Activated naive CD4-positive, alpha-beta T cell treated with anti-CD3 and anti-CD28 coated beads for 36 hours (primary cell): Measurements from ENCODE around the gene PNP. TPM values are rescaled to one million over a fixed set of nuclear protein-coding genes. Genes with fewer than 3 reads are reported as not detected.

Experiments used
- CTCF ChIA-PET: fragments of 350-600 bp; sonication (Branson Sonifier 250); formaldehyde crosslinking; loops from one replicate; lab custom pipeline; 2021; ENCODE audit warnings: antibody characterized with exemption; lab: Charles Lee
- DNase-seq: peaks from one replicate; pipeline ENCODE4 v3.0.0-alpha.2; 2020
- H3K27ac Mint-ChIP-seq: one replicate; pipeline ENCODE4 v1.8.0; 2021; ENCODE audit warnings: mild to moderate bottlenecking, mixed read lengths
- H3K27me3 Mint-ChIP-seq: one replicate; pipeline ENCODE4 v1.8.0; 2021; ENCODE audit warnings: low read depth, mixed read lengths
- H3K36me3 Mint-ChIP-seq: one replicate; pipeline ENCODE4 v1.8.0; 2021; ENCODE audit warnings: low read depth, mixed read lengths
- H3K4me1 Mint-ChIP-seq: one replicate; pipeline ENCODE4 v1.8.0; 2021; ENCODE audit warnings: low read depth, mixed read lengths
- H3K4me3 Mint-ChIP-seq: one replicate; pipeline ENCODE4 v1.8.0; 2021; ENCODE audit warnings: mild to moderate bottlenecking, moderate library complexity, mixed read lengths
- H3K9me3 Mint-ChIP-seq: one replicate; pipeline ENCODE4 v1.8.0; 2021; ENCODE audit warnings: mixed read lengths
- intact Hi-C: fragments of 100-400 bp; cut with micrococcal nuclease; formaldehyde crosslinking; loops from one replicate; pipeline ENCODE4 v1.15.1; 2023
- total RNA-seq, 2 experiments: library from RNA; stranded (reverse); gene quantifications; one replicate each; pipeline ENCODE4 v1.2.3, GENCODE V29; 2021

PNP gene
- total RNA-seq, 2 experiments from 2014 or later = 187 to 191 TPM

GRCh38 chr14:20516921-20517320 lies 47.7 kb downstream of the PNP start:
- DNase-seq = no peak
- no peaks in the 10 kb centered on the region for H3K9me3 Mint-ChIP-seq
- no peaks in the 10 kb centered on the region for H3K4me1 Mint-ChIP-seq
- intact Hi-C loops = loop anchor here (5.0 kb wide), 1 partner anchor 40 kb away; no protein-coding TSS in a partner anchor
- no peak overlapping the region for H3K27ac Mint-ChIP-seq
- no peaks in the 10 kb centered on the region for H3K27me3 Mint-ChIP-seq
- no peak overlapping the region for H3K4me3 Mint-ChIP-seq
- H3K36me3 Mint-ChIP-seq = no peaks in the 10 kb centered on the region
- CTCF ChIA-PET = no interaction called here

- Mint-ChIP-seq H3K36me3 (no peaks in the 10 kb centered on the region), H3K27ac (no peak overlapping the region), H3K27me3 (no peaks in the 10 kb centered on the region), H3K4me3 (no peak overlapping the region), H3K4me1 (no peaks in the 10 kb centered on the region), H3K9me3 (no peaks in the 10 kb centered on the region)
- CTCF ChIA-PET = no interaction called here
- intact Hi-C loops = no loop called here
- no peak for DNase-seq
Observed at GRCh38 chr14:20522332-20522731, 53.1 kb downstream of the PNP start.

DNA sequence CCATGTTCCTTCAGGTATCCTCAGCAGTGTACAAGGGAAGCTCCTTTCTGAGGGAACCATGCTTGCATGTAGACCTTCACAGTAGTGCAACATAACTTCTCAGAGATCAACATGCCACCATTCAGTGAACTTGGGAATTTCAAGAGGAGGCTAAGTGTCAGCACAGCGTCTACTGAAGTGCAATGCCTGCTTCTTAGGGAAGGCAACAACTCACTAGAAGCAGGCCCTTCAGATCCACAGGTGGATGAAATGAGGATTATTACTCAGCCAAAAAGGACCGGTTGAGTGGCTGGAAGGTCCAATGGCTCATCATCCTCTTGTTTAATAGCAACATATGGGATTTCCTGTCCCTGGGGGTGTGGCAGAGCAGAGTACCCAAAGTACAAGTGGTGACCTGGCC lies 54.8 kb downstream of the PNP start:
- H3K9me3 Mint-ChIP-seq = no peaks in the 10 kb centered on the region
- no peak overlapping the region for H3K4me3 Mint-ChIP-seq
- H3K27ac Mint-ChIP-seq = no peak overlapping the region
- intact Hi-C loops = no loop called here
- no peaks in the 10 kb centered on the region for H3K27me3 Mint-ChIP-seq
- no peaks in the 10 kb centered on the region for H3K36me3 Mint-ChIP-seq
- CTCF ChIA-PET = no interaction called here
- no peaks in the 10 kb centered on the region for H3K4me1 Mint-ChIP-seq
- no peak for DNase-seq

Other genes starting within 250 kb of the PNP start
- not detected for gene OR11H6, start 245.7 kb upstream of the PNP start, total RNA-seq
- not detected for gene OR11H7, start 240.4 kb upstream of the PNP start, total RNA-seq
- gene OR11H4, start 230.1 kb upstream of the PNP start, total RNA-seq = not detected
- 10 to 100 TPM; 15.2 to 18.5 TPM for gene TTC5, start 163.5 kb upstream of the PNP start, total RNA-seq
- gene CCNB1IP1, start 136.1 kb upstream of the PNP start, total RNA-seq = 10 to 100 TPM; 93.4 to 98.6 TPM
- gene PARP2, start 125.8 kb upstream of the PNP start, total RNA-seq = 10 to 100 TPM; 62.5 to 63.5 TPM
- gene TEP1, start 55.9 kb upstream of the PNP start, total RNA-seq = 10 to 100 TPM; 34.3 to 37.0 TPM
- under 1 TPM; 0.07 to 0.10 TPM for gene KLHL33, start 33.2 kb upstream of the PNP start, total RNA-seq
- gene OSGEP, start 14.6 kb upstream of the PNP start, total RNA-seq = 10 to 100 TPM; 35.7 to 36.8 TPM
- gene APEX1, start 14.2 kb upstream of the PNP start, total RNA-seq = 100 to 1,000 TPM; 187 to 190 TPM
- 10 to 100 TPM; 31.6 to 32.3 TPM for gene PIP4P1, start 8.0 kb upstream of the PNP start, total RNA-seq
- under 1 TPM; 0.48 to 0.52 TPM for gene RNASE10, start 36.1 kb downstream of the PNP start, total RNA-seq
- gene RNASE9, start 91.6 kb downstream of the PNP start, total RNA-seq = not detected
- not detected for gene RNASE11, start 118.6 kb downstream of the PNP start, total RNA-seq
- gene RNASE12, start 122.0 kb downstream of the PNP start, total RNA-seq = not detected
- not detected for gene OR6S1, start 172.3 kb downstream of the PNP start, total RNA-seq
- gene RNASE4, start 215.2 kb downstream of the PNP start, total RNA-seq = under 1 TPM in 1 of 2 experiments, not detected in 1; 0.19 TPM
- under 1 TPM; 0.27 to 0.38 TPM for gene ANG, start 219.4 kb downstream of the PNP start, total RNA-seq